ENCODE results near the gene XRCC5.
"Not testable (repeated sequence)": the region's sequence is repeated elsewhere in the genome, so short reads cannot be mapped to it uniquely, and the experiment has no call there.

The XRCC5 gene

DNA sequence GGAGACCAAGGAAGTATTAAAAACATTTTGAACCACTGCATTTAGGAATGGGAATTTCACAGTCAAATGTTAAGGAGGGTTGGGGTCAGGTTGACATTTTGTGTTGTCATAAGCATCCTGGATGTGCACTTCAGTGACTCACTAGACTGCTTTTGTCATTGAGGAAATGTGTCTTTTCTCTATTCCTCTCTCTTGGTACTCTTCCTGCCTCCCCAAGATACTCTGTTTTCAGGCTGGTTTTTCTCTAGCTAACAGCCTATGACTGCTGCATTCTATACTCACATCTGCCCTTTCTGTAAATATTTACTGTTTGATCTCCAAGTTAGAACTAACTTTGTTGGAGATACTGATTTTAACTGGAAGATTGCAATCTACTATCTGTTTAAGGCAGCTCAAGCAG lies 23.4 kb downstream of the XRCC5 start:
- TF ChIP-seq, protein P1, sequence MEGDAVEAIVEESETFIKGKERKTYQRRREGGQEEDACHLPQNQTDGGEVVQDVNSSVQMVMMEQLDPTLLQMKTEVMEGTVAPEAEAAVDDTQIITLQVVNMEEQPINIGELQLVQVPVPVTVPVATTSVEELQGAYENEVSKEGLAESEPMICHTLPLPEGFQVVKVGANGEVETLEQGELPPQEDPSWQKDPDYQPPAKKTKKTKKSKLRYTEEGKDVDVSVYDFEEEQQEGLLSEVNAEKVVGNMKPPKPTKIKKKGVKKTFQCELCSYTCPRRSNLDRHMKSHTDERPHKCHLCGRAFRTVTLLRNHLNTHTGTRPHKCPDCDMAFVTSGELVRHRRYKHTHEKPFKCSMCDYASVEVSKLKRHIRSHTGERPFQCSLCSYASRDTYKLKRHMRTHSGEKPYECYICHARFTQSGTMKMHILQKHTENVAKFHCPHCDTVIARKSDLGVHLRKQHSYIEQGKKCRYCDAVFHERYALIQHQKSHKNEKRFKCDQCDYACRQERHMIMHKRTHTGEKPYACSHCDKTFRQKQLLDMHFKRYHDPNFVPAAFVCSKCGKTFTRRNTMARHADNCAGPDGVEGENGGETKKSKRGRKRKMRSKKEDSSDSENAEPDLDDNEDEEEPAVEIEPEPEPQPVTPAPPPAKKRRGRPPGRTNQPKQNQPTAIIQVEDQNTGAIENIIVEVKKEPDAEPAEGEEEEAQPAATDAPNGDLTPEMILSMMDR (IDR thresholded peaks at IDR 0.05; ENCODE audit: insufficient read depth, low read length, missing control alignments): no peak
- H3K4me3 ChIP-seq (ENCODE audit: low read depth, low read length): no peak overlapping the region
- CTCF ChIA-PET: interaction anchor here (1.3 to 4.5 kb wide), 3 partner anchors 9 to 19 kb away, joined by 3 to 24 read pairs (median 17); no protein-coding TSS in a partner anchor
- no peak for DNase-seq (ENCODE audit: low read depth, low spot score)
- POLR2A ChIA-PET: no interaction called here

DNA sequence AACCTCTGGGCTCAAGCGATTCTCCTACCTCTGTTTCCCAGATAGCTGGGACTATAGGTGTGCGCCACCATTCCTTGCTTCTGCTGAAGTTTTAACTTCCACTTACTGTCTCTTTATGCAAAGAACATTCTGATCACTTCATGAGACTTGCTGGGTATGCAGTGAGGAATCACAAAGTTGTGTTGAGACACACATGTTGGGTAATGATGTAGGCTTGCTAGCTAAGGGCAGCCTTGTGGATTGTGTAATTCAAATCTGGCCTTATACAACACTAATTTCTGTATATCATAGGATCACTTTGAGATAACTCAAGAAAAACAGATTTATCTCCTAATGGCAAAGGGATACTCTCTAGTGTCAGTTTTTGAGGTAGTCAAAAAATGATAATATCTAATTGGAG lies 24.2 kb downstream of the XRCC5 start:
- POLR2A ChIA-PET: no interaction called here
- CTCF ChIA-PET: interaction anchor here (1.3 to 4.5 kb wide), 5 partner anchors 8 to 19 kb away, joined by 3 to 17 read pairs (median 3); no protein-coding TSS in a partner anchor
- TF ChIP-seq, protein P1 (IDR thresholded peaks at IDR 0.05; ENCODE audit: insufficient read depth, low read length, missing control alignments): no peak

DNA sequence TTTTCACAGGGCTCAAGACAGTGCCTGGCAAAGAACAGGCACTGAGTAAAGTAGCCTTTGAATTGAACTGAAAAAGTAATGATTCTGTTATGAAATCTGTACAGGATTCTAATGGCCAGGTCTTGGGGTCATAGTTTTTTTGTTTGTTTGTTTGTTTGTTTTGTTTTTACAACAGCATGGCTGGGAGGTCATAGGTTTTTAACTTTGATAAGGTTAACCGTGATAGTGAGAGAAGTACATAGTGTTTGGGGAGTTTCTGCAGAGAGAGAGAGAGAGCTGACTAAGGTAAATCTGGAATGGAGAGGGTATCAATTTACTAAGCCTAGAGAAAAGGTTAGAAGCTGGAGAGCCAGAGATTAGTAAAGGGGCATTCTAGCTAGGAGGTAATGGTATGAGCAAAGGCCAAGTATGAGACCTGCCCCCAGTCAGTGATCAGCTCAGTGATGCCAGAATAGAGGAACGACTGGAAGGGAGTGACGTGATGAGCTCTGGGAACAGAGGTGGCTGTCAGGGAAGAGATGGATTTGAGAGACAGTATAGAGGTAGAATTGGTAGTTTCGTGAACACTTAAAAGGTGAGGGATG lies 25.9 kb downstream of the XRCC5 start:
- ChIA-PET POLR2A (interaction anchor here (1.1 kb wide), 1 partner anchor 18 kb away, joined by 3 read pairs; no protein-coding TSS in a partner anchor), CTCF (interaction anchor here (1.4 kb wide), 2 partner anchors 9 to 21 kb away, joined by 3 to 6 read pairs; no protein-coding TSS in a partner anchor)
- no peak for DNase-seq (ENCODE audit: low read depth, low spot score)
- H3K4me3 ChIP-seq (ENCODE audit: low read depth, low read length): no peak overlapping the region
- TF ChIP-seq, protein P1 (IDR thresholded peaks at IDR 0.05; ENCODE audit: insufficient read depth, low read length, missing control alignments): no peak

More for the DNA sequence above, 24.2 kb downstream of the XRCC5 start:
- H3K4me3 ChIP-seq (ENCODE audit: low read depth, low read length): no peak overlapping the region
- no peak for DNase-seq (ENCODE audit: low read depth, low spot score)

DNA sequence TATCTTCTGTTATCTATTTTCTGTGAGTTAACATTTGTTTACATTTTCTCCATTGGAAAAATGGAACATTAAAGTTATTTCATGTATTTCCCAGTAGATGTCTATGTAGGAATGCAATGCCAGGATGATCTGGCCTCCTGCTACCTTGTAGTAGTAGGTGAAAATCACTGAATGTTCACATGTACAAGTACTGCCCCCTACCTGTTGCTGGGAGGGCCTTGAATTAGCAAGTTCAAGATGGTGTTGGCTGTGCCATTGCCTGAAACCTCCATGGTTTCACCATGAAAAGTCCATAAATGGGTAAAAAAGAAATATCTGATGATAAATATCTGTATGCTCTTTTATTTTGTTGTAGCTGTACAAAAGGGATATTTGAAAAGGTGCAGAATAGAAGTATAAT lies 30.7 kb downstream of the XRCC5 start:
- ChIA-PET POLR2A (no interaction called here), CTCF (interaction anchor here (0.7 to 4.2 kb wide), 3 partner anchors 9 to 26 kb away, joined by 3 to 24 read pairs (median 3); no protein-coding TSS in a partner anchor)
- no peak for DNase-seq (ENCODE audit: low read depth, low spot score)
- no peak overlapping the region for H3K4me3 ChIP-seq (ENCODE audit: low read depth, low read length)
- TF ChIP-seq, protein P1 (IDR thresholded peaks at IDR 0.05; ENCODE audit: insufficient read depth, low read length, missing control alignments): no peak

DNA sequence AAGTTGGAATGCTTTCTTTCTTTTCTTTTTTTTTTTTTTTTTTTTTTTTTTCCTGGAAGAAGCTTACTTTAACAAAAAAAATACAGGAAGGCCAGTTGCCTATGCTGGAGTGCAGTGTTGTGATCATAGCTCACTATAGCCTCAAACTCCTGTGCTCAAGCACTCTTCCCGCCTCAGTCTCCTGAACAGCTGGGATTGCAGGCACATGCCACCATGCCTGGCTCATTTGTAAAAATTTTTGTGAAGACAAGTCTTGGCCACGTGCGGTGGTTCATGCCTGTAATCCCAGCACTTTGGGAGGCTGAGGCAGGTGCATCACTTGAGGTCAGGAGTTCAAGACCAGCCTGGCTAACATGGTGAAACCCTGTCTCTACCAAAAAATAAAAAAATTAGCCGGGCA lies 32.4 kb downstream of the XRCC5 start:
- POLR2A ChIA-PET: interaction anchor here (1.2 kb wide), 1 partner anchor 32 kb away, joined by 5 read pairs; the partner anchor contains the start of gene XRCC5
- DNase-seq (ENCODE audit: low read depth, low spot score); H3K4me3 ChIP-seq (ENCODE audit: low read depth, low read length): not testable (repeated sequence)
- CTCF ChIA-PET: interaction anchor here (0.7 to 4.2 kb wide), 4 partner anchors 11 to 375 kb away, joined by 3 to 24 read pairs (median 4); no protein-coding TSS in a partner anchor

DNA sequence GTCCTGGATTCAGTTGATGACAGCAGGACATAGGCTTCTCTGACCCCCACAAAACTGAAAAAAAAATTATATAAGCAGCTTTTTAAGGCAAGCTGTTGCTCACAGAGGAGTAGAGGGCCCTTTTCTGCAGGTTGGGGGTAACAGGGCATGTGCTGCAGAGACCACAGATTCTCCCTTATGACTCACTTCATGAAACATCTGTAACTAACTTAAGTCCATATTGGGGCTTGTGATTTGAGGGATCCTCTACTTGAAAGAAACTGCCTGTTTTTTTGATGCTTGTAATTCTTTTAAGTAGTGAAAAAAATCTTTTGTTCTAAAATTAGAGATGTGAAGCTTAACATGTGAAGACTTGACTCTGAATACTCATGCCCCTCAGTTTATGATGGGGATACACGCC lies 33.4 kb downstream of the XRCC5 start:
- TF ChIP-seq, protein P1 (IDR thresholded peaks at IDR 0.05; ENCODE audit: insufficient read depth, low read length, missing control alignments): no peak
- ChIA-PET CTCF (interaction anchor here (1.2 to 4.2 kb wide), 3 partner anchors 12 to 28 kb away, joined by 4 to 24 read pairs (median 9); no protein-coding TSS in a partner anchor), POLR2A (interaction anchor here (0.6 to 1.2 kb wide), 2 partner anchors 19 to 110 kb away, joined by 3 read pairs; no protein-coding TSS in a partner anchor)
- H3K4me3 ChIP-seq (ENCODE audit: low read depth, low read length): no peak overlapping the region
- DNase-seq (ENCODE audit: low read depth, low spot score): peak; percentile 66
